ENCODE measurements around the gene MEOX1.
A peak's percentile ranks its signal among the peaks of the same experiment; 100 is the strongest.
"Not testable (repeated sequence)": the region's sequence is repeated elsewhere in the genome, so short reads cannot be mapped to it uniquely, and the experiment has no call there.

MEOX1 gene

GRCh38 chr17:43661699-43662412 lies at the start of gene MEOX1:
MEOX1 (minus strand) TSS chr17:43661922; CDS start chr17:43661534, 388 bp downstream.
- FAIRE-seq: no peak

GRCh38 chr17:43710101-43710500 lies 48.4 kb upstream of the MEOX1 start:
- no peak for FAIRE-seq

GRCh38 chr17:43709210-43709609 lies 47.5 kb upstream of the MEOX1 start:
- no peak for FAIRE-seq

- FAIRE-seq: no peak
Measured at GRCh38 chr17:43707184-43707583, 45.5 kb upstream of the MEOX1 start.

- FAIRE-seq: no peak
Measured at GRCh38 chr17:43706235-43706634, 44.5 kb upstream of the MEOX1 start.

GRCh38 chr17:43703630-43704029 lies 41.9 kb upstream of the MEOX1 start:
- no peak for FAIRE-seq

- FAIRE-seq: no peak
Measured at GRCh38 chr17:43702637-43703036, 40.9 kb upstream of the MEOX1 start.

- FAIRE-seq: no peak
Measured at GRCh38 chr17:43701318-43701743, 39.6 kb upstream of the MEOX1 start.

GRCh38 chr17:43699438-43699756 lies 37.7 kb upstream of the MEOX1 start:
- no peak for FAIRE-seq

GRCh38 chr17:43698678-43699437 lies 37.1 kb upstream of the MEOX1 start:
- FAIRE-seq: no peak

- no peak for FAIRE-seq
Measured at GRCh38 chr17:43697937-43698336, 36.2 kb upstream of the MEOX1 start.

- no peak for FAIRE-seq
Measured at GRCh38 chr17:43696891-43697290, 35.2 kb upstream of the MEOX1 start.

GRCh38 chr17:43695970-43696865 lies 34.5 kb upstream of the MEOX1 start:
- FAIRE-seq: no peak

GRCh38 chr17:43694081-43694870 lies 32.6 kb upstream of the MEOX1 start:
- peak; percentile 8 for FAIRE-seq

- FAIRE-seq: no peak
Measured at GRCh38 chr17:43691317-43691693, 29.6 kb upstream of the MEOX1 start.

- FAIRE-seq: no peak
Measured at GRCh38 chr17:43690624-43691316, 29.0 kb upstream of the MEOX1 start.

- FAIRE-seq: no peak
Measured at GRCh38 chr17:43689814-43690213, 28.1 kb upstream of the MEOX1 start.

GRCh38 chr17:43689131-43689530 lies 27.4 kb upstream of the MEOX1 start:
- FAIRE-seq: no peak

- not testable (repeated sequence) for FAIRE-seq
Measured at GRCh38 chr17:43686957-43687356, 25.2 kb upstream of the MEOX1 start.

- no peak for FAIRE-seq
Measured at GRCh38 chr17:43683928-43684653, 22.4 kb upstream of the MEOX1 start.

GRCh38 chr17:43680461-43680860 lies 18.7 kb upstream of the MEOX1 start:
- no peak for FAIRE-seq

Data from endometrium (tissue), 2 donors.